Osteocyte (in vitro differentiated cells): ENCODE data around the gene SYNDIG1. TPM values are rescaled to one million over a fixed set of nuclear protein-coding genes. Genes with fewer than 3 reads are reported as not detected.

Experiments used
- DNase-seq: peaks from one replicate; pipeline ENCODE4 v3.0.0; 2021; ENCODE audit warnings: mixed read lengths; ENCODE audit not compliant: unreplicated experiment; ENCODE audit errors: extremely low spot score
- H3K27ac Mint-ChIP-seq: one replicate; pipeline ENCODE4 v1.8.0; 2021; ENCODE audit warnings: mild to moderate bottlenecking, mixed read lengths; ENCODE audit not compliant: unreplicated experiment
- H3K27me3 Mint-ChIP-seq: one replicate; pipeline ENCODE4 v1.8.0; 2021; ENCODE audit warnings: mixed read lengths; ENCODE audit not compliant: unreplicated experiment
- H3K36me3 Mint-ChIP-seq: one replicate; pipeline ENCODE4 v1.8.0; 2021; ENCODE audit warnings: mixed read lengths; ENCODE audit not compliant: unreplicated experiment
- H3K4me1 Mint-ChIP-seq: one replicate; pipeline ENCODE4 v1.8.0; 2021; ENCODE audit warnings: mixed read lengths; ENCODE audit not compliant: unreplicated experiment
- H3K4me3 Mint-ChIP-seq: one replicate; pipeline ENCODE4 v1.8.0; 2021; ENCODE audit warnings: mild to moderate bottlenecking, moderate library complexity, mixed read lengths; ENCODE audit not compliant: unreplicated experiment
- H3K9me3 Mint-ChIP-seq: one replicate; pipeline ENCODE4 v1.8.0; 2021; ENCODE audit warnings: mixed read lengths; ENCODE audit not compliant: unreplicated experiment
- CTCF ChIP-seq: fragments of 200-600 bp; sonication (generic); IDR thresholded peaks from 2 replicates; pipeline ENCODE4 v1.5.0; 2021; ENCODE audit warnings: antibody characterized with exemption, mild to moderate bottlenecking, moderate library complexity
- total RNA-seq: library from RNA; stranded (reverse); gene quantifications from 2 replicates; pipeline ENCODE4 v1.2.1, GENCODE V29; 2021

The SYNDIG1 gene
- total RNA-seq, 1 donor from 2014 or later, result 0.40 TPM

GRCh38 chr20:24470746-24471582 lies 1.5 kb downstream of the SYNDIG1 start:
- Mint-ChIP-seq H3K36me3 (no peaks in the 10 kb centered on the region), H3K4me1 (peaks cover 10% of the 10 kb centered on the region), H3K27ac (no peak overlapping the region), H3K9me3 (no peaks in the 10 kb centered on the region), H3K4me3 (peak overlapping the region; percentile 55), H3K27me3 (peaks cover 71% of the 10 kb centered on the region)
- no peak for TF ChIP-seq CTCF
- no peak for DNase-seq

- no peak for TF ChIP-seq CTCF
- Mint-ChIP-seq H3K4me1 (peaks cover 10% of the 10 kb centered on the region), H3K27me3 (peaks cover 66% of the 10 kb centered on the region), H3K27ac (no peak overlapping the region), H3K4me3 (no peak overlapping the region), H3K36me3 (no peaks in the 10 kb centered on the region), H3K9me3 (no peaks in the 10 kb centered on the region)
- no peak for DNase-seq
Observed at GRCh38 chr20:24472426-24472825, 3.0 kb downstream of the SYNDIG1 start.

GRCh38 chr20:24473435-24474223 lies 4.2 kb downstream of the SYNDIG1 start:
- no peak for TF ChIP-seq CTCF
- Mint-ChIP-seq H3K27me3 (peaks cover 54% of the 10 kb centered on the region), H3K4me1 (peaks cover 10% of the 10 kb centered on the region), H3K9me3 (no peaks in the 10 kb centered on the region), H3K36me3 (no peaks in the 10 kb centered on the region), H3K27ac (no peak overlapping the region), H3K4me3 (no peak overlapping the region)
- DNase-seq, result no peak

- H3K27ac Mint-ChIP-seq, result no peak overlapping the region
- DNase-seq, result no peak
- H3K4me1 Mint-ChIP-seq, result no peaks in the 10 kb centered on the region
- no peak overlapping the region for H3K4me3 Mint-ChIP-seq
- TF ChIP-seq CTCF, result no peak
- H3K9me3 Mint-ChIP-seq, result no peaks in the 10 kb centered on the region
- peaks cover 27% of the 10 kb centered on the region for H3K27me3 Mint-ChIP-seq
- H3K36me3 Mint-ChIP-seq, result no peaks in the 10 kb centered on the region
Observed at GRCh38 chr20:24477831-24478547, 8.6 kb downstream of the SYNDIG1 start.
